ENCODE measurements around the gene GNG2.

The GNG2 gene

GRCh38 chr14:51901475-51902024, 41.1 kb downstream of the GNG2 start:
- no peak for TF ChIP-seq FOXP2 (optimal IDR thresholded peaks at IDR 0.05; ENCODE audit: borderline replicate concordance, extremely low read depth, extremely low read length, insufficient read depth)
- no peak for TF ChIP-seq POLR2AphosphoS5 (IDR thresholded peaks at IDR 0.05; ENCODE audit: low read depth, low read length)
- TF ChIP-seq SIN3A (IDR thresholded peaks at IDR 0.05; ENCODE audit: borderline replicate concordance, insufficient read depth, low read length): no peak

GRCh38 chr14:51908086-51908485, 47.7 kb downstream of the GNG2 start:
- TF ChIP-seq FOXP2 (optimal IDR thresholded peaks at IDR 0.05; ENCODE audit: borderline replicate concordance, extremely low read depth, extremely low read length, insufficient read depth) (no peak), REST (IDR thresholded peaks at IDR 0.05; ENCODE audit: insufficient read depth in 1 of 2, low read depth in 2 of 2, low read length in 2 of 2) (no peak), SIN3A (IDR thresholded peaks at IDR 0.05; ENCODE audit: borderline replicate concordance, insufficient read depth, low read length) (no peak), POLR2AphosphoS5 (IDR thresholded peaks at IDR 0.05; ENCODE audit: low read depth, low read length) (no peak), TAF1 (IDR thresholded peaks at IDR 0.05; ENCODE audit: borderline replicate concordance, insufficient read depth, low read length) (no peak)

GRCh38 chr14:51912112-51912786, 51.8 kb downstream of the GNG2 start:
- no peak for TF ChIP-seq FOXP2 (optimal IDR thresholded peaks at IDR 0.05; ENCODE audit: borderline replicate concordance, extremely low read depth, extremely low read length, insufficient read depth)
- TF ChIP-seq REST (IDR thresholded peaks at IDR 0.05; ENCODE audit: insufficient read depth in 1 of 2, low read depth in 2 of 2, low read length in 2 of 2): no peak

GRCh38 chr14:51914310-51914709, 53.9 kb downstream of the GNG2 start:
- TF ChIP-seq TAF1 (IDR thresholded peaks at IDR 0.05; ENCODE audit: borderline replicate concordance, insufficient read depth, low read length): no peak
- TF ChIP-seq SIN3A (IDR thresholded peaks at IDR 0.05; ENCODE audit: borderline replicate concordance, insufficient read depth, low read length): no peak
- TF ChIP-seq FOXP2 (optimal IDR thresholded peaks at IDR 0.05; ENCODE audit: borderline replicate concordance, extremely low read depth, extremely low read length, insufficient read depth): no peak
- TF ChIP-seq REST (IDR thresholded peaks at IDR 0.05; ENCODE audit: insufficient read depth in 1 of 2, low read depth in 2 of 2, low read length in 2 of 2): no peak
- no peak for TF ChIP-seq POLR2AphosphoS5 (IDR thresholded peaks at IDR 0.05; ENCODE audit: low read depth, low read length)

GRCh38 chr14:51917193-51917592, 56.8 kb downstream of the GNG2 start:
- no peak for TF ChIP-seq TAF1 (IDR thresholded peaks at IDR 0.05; ENCODE audit: borderline replicate concordance, insufficient read depth, low read length)
- TF ChIP-seq REST (IDR thresholded peaks at IDR 0.05; ENCODE audit: insufficient read depth in 1 of 2, low read depth in 2 of 2, low read length in 2 of 2): no peak
- no peak for TF ChIP-seq POLR2AphosphoS5 (IDR thresholded peaks at IDR 0.05; ENCODE audit: low read depth, low read length)
- no peak for TF ChIP-seq SIN3A (IDR thresholded peaks at IDR 0.05; ENCODE audit: borderline replicate concordance, insufficient read depth, low read length)
- no peak for TF ChIP-seq FOXP2 (optimal IDR thresholded peaks at IDR 0.05; ENCODE audit: borderline replicate concordance, extremely low read depth, extremely low read length, insufficient read depth)
